Activated CD8-positive, alpha-beta memory T cell treated with anti-CD3 and anti-CD28 coated beads for 36 hours (primary cell): ENCODE measurements around the gene HERPUD2. TPM values are rescaled to one million over a fixed set of nuclear protein-coding genes. Genes with fewer than 3 reads are reported as not detected.
"Not testable (repeated sequence)": the region's sequence is repeated elsewhere in the genome, so short reads cannot be mapped to it uniquely, and the experiment has no call there.

Experiments used
- CTCF ChIA-PET: fragments of 350-600 bp; sonication (Branson Sonifier 250); formaldehyde crosslinking; loops from one replicate; lab custom pipeline; 2021; ENCODE audit warnings: antibody characterized with exemption; lab: Charles Lee
- POLR2A ChIA-PET: fragments of 350-600 bp; sonication (Branson Sonifier 250); formaldehyde crosslinking; loops from one replicate; lab custom pipeline; 2021; ENCODE audit warnings: antibody characterized with exemption; lab: Charles Lee
- total RNA-seq, 2 experiments: library from RNA; stranded (reverse); gene quantifications; one replicate each; pipeline ENCODE4 v1.2.3, GENCODE V29; 2021

Gene HERPUD2
- total RNA-seq, 2 experiments from 2014 or later: 27.3 to 29.2 TPM

GRCh38 chr7:35584533-35584932 lies 110.4 kb downstream of the HERPUD2 start:
- CTCF ChIA-PET: interaction anchor here (1.6 kb wide), 1 partner anchor 9 kb away, joined by 4 read pairs; no protein-coding TSS in a partner anchor
- POLR2A ChIA-PET: not testable (repeated sequence)

Other genes starting within 250 kb of the HERPUD2 start
- 100 to 1,000 TPM; 257 to 259 TPM for gene SEPTIN7, start 105.9 kb upstream of the HERPUD2 start, total RNA-seq